Activated CD4-positive, alpha-beta T cell treated with anti-CD3 and anti-CD28 coated beads, Interleukin-2, amount 10 ng/mL, durations not matched to agents 24 days and 14 days (primary cell): ENCODE measurements around the gene RALGAPA2. TPM values are rescaled to one million over a fixed set of nuclear protein-coding genes. Genes with fewer than 3 reads are reported as not detected.

Source experiments
- DNase-seq: peaks from one replicate; pipeline ENCODE4 v3.0.0; 2022
- H3K27ac Mint-ChIP-seq: one replicate; pipeline ENCODE4 v1.8.0; 2022; ENCODE audit warnings: mild to moderate bottlenecking, mixed read lengths
- H3K27me3 Mint-ChIP-seq: one replicate; pipeline ENCODE4 v1.8.0; 2022; ENCODE audit warnings: mixed read lengths
- H3K36me3 Mint-ChIP-seq: one replicate; pipeline ENCODE4 v1.8.0; 2022; ENCODE audit warnings: low read depth, mild to moderate bottlenecking, mixed read lengths
- H3K4me1 Mint-ChIP-seq: one replicate; pipeline ENCODE4 v1.8.0; 2021; ENCODE audit warnings: mixed read lengths
- H3K4me3 Mint-ChIP-seq: one replicate; pipeline ENCODE4 v1.8.0; 2022; ENCODE audit warnings: mild to moderate bottlenecking, moderate library complexity, mixed read lengths
- H3K9me3 Mint-ChIP-seq: one replicate; pipeline ENCODE4 v1.8.0; 2021; ENCODE audit warnings: mixed read lengths
- intact Hi-C: fragments of 100-400 bp; cut with micrococcal nuclease; formaldehyde crosslinking; loops from one replicate; pipeline ENCODE4 v1.15.1; 2023
- total RNA-seq: library from RNA; stranded (reverse); gene quantifications from 2 replicates; pipeline ENCODE4 v1.2.3, GENCODE V29; 2022

The RALGAPA2 gene
- total RNA-seq, 1 donor from 2014 or later = 18.7 TPM

DNA sequence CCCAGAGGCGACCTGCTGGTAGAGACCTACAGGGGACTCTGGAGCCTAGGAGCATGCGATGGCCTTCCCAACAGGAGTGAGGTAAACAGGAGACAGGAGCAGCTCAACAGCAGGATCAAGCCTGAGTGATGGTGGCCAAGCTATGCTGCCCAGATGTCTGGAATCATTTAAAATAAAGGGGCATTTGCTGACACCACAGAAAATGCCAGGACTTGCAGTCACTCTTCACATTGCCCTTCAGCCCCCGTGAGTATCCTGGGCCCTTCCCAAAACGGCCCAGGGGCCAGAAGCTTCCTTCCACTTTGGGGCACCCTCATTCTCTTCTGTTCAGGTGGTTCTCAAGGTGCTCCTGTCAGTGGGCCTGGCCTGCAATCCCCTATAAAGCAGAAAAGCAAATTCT lies 321.3 kb downstream of the RALGAPA2 start:
- no peaks in the 10 kb centered on the region for H3K9me3 Mint-ChIP-seq
- H3K4me1 Mint-ChIP-seq = no peaks in the 10 kb centered on the region
- H3K27ac Mint-ChIP-seq = no peak overlapping the region
- no peaks in the 10 kb centered on the region for H3K27me3 Mint-ChIP-seq
- no peak overlapping the region for H3K4me3 Mint-ChIP-seq
- peaks cover 2% of the 10 kb centered on the region for H3K36me3 Mint-ChIP-seq
- intact Hi-C loops = no loop called here
- DNase-seq = no peak

DNA sequence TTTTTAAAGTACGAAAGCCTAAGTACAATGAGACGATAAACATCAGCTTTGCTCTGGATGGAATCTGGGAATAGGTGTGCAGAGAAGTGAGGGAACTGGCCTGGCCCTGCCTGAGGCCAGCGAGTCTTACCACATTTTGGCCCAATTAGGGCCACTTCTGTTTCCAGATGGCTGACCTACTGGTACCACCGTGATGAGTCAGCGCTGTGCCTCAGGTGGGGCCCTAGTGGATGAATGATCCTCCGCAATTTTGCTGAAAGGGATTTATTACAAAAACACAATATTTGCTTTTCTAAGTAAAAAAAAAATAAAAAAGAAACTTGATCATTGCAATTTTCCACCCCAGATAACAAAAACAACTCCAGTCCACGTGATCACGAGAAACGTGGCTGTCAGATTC lies 322.1 kb downstream of the RALGAPA2 start:
- H3K27ac Mint-ChIP-seq = no peak overlapping the region
- DNase-seq = no peak
- H3K27me3 Mint-ChIP-seq = no peaks in the 10 kb centered on the region
- no peaks in the 10 kb centered on the region for H3K4me1 Mint-ChIP-seq
- no peaks in the 10 kb centered on the region for H3K9me3 Mint-ChIP-seq
- H3K36me3 Mint-ChIP-seq = peaks cover 2% of the 10 kb centered on the region
- intact Hi-C loops = no loop called here
- no peak overlapping the region for H3K4me3 Mint-ChIP-seq

GRCh38 chr20:20386192-20386591 lies 326.3 kb downstream of the RALGAPA2 start:
- Mint-ChIP-seq H3K4me1 (no peaks in the 10 kb centered on the region), H3K27me3 (no peaks in the 10 kb centered on the region), H3K9me3 (no peaks in the 10 kb centered on the region), H3K36me3 (no peaks in the 10 kb centered on the region), H3K27ac (no peak overlapping the region), H3K4me3 (no peak overlapping the region)
- intact Hi-C loops = no loop called here
- no peak for DNase-seq

GRCh38 chr20:20375862-20376261 lies 336.6 kb downstream of the RALGAPA2 start:
- Mint-ChIP-seq H3K4me3 (no peak overlapping the region), H3K27me3 (peaks cover 54% of the 10 kb centered on the region), H3K4me1 (peaks cover 6% of the 10 kb centered on the region), H3K9me3 (peaks cover 2% of the 10 kb centered on the region), H3K36me3 (peaks cover 13% of the 10 kb centered on the region), H3K27ac (no peak overlapping the region)
- intact Hi-C loops = no loop called here
- no peak for DNase-seq

- H3K4me3 Mint-ChIP-seq = no peak overlapping the region
- H3K9me3 Mint-ChIP-seq = no peaks in the 10 kb centered on the region
- peaks cover 11% of the 10 kb centered on the region for H3K4me1 Mint-ChIP-seq
- DNase-seq = no peak
- H3K27ac Mint-ChIP-seq = no peak overlapping the region
- intact Hi-C loops = loop anchor here (5.0 kb wide), 1 partner anchor 39 kb away; no protein-coding TSS in a partner anchor
- peaks cover 19% of the 10 kb centered on the region for H3K36me3 Mint-ChIP-seq
- peaks cover 60% of the 10 kb centered on the region for H3K27me3 Mint-ChIP-seq
Observed at GRCh38 chr20:20373091-20373571, 339.3 kb downstream of the RALGAPA2 start.

DNA sequence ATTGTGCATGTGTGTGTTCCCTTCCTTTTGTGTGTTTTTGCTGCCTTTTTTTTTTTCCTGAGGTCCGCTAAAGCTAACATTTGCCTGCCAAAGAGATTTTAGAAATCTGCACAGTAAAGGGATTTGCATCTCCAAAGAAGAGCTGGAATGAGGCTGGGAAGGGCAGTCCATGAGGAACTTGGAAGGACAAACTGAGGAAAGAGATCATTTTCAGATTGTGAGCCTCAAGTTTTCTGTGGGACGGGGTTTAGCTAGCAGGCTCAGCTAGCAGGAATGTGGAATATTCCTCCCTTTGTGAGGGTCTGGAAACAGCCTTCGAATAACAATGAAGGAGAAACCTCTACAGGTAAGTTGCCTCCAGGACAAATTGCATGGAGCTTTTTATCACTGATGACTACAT lies 340.8 kb downstream of the RALGAPA2 start:
- DNase-seq = no peak
- Mint-ChIP-seq H3K4me1 (peaks cover 13% of the 10 kb centered on the region), H3K9me3 (peaks cover 3% of the 10 kb centered on the region), H3K27me3 (peaks cover 58% of the 10 kb centered on the region), H3K27ac (peak overlapping the region; percentile 24), H3K36me3 (peaks cover 21% of the 10 kb centered on the region), H3K4me3 (peak overlapping the region; percentile 83)
- intact Hi-C loops = loop anchor here (2.0 to 5.0 kb wide), 2 partner anchors 41 to 81 kb away; no protein-coding TSS in a partner anchor

GRCh38 chr20:20371083-20371482 lies 341.4 kb downstream of the RALGAPA2 start:
- Mint-ChIP-seq H3K4me1 (peaks cover 13% of the 10 kb centered on the region), H3K4me3 (peak overlapping the region; percentile 83)

DNA sequence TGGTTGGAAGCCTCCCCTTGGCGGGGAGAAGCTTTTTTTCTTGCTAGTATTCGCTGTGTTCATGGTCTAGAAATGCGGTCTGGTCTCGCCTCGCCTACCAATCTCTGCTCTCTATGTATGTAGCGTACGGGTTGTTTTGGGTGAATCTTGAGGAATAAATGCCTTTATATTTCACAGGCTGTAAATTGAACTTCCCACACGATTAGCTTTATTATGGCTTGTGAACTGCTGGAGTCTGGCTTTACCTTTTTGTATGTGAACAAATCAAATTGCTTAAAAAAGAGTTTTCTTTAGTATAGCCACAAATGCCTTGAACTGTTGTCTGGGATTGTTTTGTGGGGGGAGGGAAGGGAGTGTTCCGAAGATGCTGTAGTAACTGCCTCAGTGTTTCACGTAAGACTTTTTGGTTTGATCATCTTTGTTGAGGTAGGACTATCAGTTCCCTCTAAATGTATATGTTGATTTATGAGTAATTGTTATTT lies 342.3 kb downstream of the RALGAPA2 start:
- H3K4me3 Mint-ChIP-seq = peak overlapping the region; percentile 83
- intact Hi-C loops = loop anchor here (2.0 to 5.0 kb wide), 2 partner anchors 42 to 83 kb away; no protein-coding TSS in a partner anchor

More at GRCh38 chr20:20371083-20371482, 341.4 kb downstream of the RALGAPA2 start:
- H3K36me3 Mint-ChIP-seq = peaks cover 21% of the 10 kb centered on the region
- no peak for DNase-seq
- peaks cover 3% of the 10 kb centered on the region for H3K9me3 Mint-ChIP-seq
- intact Hi-C loops = loop anchor here (2.0 to 5.0 kb wide), 2 partner anchors 41 to 82 kb away; no protein-coding TSS in a partner anchor
- peaks cover 60% of the 10 kb centered on the region for H3K27me3 Mint-ChIP-seq
- peak overlapping the region; percentile 60 for H3K27ac Mint-ChIP-seq

DNA sequence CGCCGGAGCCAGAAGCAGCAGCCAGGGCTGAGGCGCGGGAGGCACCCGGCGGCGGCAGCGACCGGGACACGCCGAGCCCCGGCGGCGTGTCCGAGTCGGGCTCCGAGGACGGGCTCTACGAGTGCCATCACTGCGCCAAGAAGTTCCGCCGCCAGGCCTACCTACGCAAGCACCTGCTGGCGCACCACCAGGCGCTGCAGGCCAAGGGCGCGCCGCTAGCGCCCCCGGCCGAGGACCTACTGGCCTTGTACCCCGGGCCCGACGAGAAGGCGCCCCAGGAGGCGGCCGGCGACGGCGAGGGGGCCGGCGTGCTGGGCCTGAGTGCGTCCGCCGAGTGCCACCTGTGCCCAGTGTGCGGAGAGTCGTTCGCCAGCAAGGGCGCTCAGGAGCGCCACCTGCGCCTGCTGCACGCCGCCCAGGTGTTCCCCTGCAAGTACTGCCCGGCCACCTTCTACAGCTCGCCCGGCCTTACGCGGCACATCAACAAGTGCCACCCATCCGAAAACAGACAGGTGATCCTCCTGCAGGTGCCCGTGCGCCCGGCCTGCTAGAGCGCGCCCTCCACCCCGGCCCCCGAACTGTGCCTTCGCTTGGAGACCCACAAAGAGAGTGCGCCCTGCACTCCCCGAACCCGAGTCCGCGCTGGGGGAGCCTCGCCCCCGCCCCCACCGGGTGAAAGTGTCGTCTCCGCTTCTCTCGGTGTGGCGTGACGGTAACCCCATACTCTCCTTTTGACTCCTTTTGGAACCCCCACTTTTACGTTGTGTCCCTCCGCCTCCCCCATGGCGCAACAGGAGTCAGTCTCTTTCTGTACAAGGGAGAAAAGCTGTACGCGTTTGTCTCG lies 343.0 kb downstream of the RALGAPA2 start:
- H3K27me3 Mint-ChIP-seq = peaks cover 56% of the 10 kb centered on the region
- peaks cover 3% of the 10 kb centered on the region for H3K9me3 Mint-ChIP-seq
- peak; percentile 62 for DNase-seq
- H3K4me3 Mint-ChIP-seq = peak overlapping the region; percentile 83
- H3K27ac Mint-ChIP-seq = peak overlapping the region; percentile 83
- H3K36me3 Mint-ChIP-seq = peaks cover 25% of the 10 kb centered on the region
- peaks cover 19% of the 10 kb centered on the region for H3K4me1 Mint-ChIP-seq
- intact Hi-C loops = loop anchor here (2.0 to 10.0 kb wide), 5 partner anchors 43 to 1335 kb away; partner anchors contain the start of genes NKX2-4, PAX1 and RALGAPA2

More for the DNA sequence above, 342.3 kb downstream of the RALGAPA2 start:
- peaks cover 3% of the 10 kb centered on the region for H3K9me3 Mint-ChIP-seq
- peak overlapping the region; percentile 83 for H3K27ac Mint-ChIP-seq
- peaks cover 19% of the 10 kb centered on the region for H3K4me1 Mint-ChIP-seq
- H3K36me3 Mint-ChIP-seq = peaks cover 25% of the 10 kb centered on the region
- DNase-seq = no peak
- peaks cover 59% of the 10 kb centered on the region for H3K27me3 Mint-ChIP-seq

- Mint-ChIP-seq H3K36me3 (peaks cover 25% of the 10 kb centered on the region), H3K4me1 (peaks cover 21% of the 10 kb centered on the region), H3K4me3 (peak overlapping the region; percentile 28), H3K27me3 (peaks cover 55% of the 10 kb centered on the region), H3K9me3 (peaks cover 3% of the 10 kb centered on the region), H3K27ac (no peak overlapping the region)
- peak; percentile 63 for DNase-seq
- intact Hi-C loops = loop anchor here (1.0 to 10.0 kb wide), 4 partner anchors 123 to 1336 kb away; partner anchors contain the start of genes NKX2-4, PAX1 and RALGAPA2
Observed at GRCh38 chr20:20368418-20369249, 343.8 kb downstream of the RALGAPA2 start.

DNA sequence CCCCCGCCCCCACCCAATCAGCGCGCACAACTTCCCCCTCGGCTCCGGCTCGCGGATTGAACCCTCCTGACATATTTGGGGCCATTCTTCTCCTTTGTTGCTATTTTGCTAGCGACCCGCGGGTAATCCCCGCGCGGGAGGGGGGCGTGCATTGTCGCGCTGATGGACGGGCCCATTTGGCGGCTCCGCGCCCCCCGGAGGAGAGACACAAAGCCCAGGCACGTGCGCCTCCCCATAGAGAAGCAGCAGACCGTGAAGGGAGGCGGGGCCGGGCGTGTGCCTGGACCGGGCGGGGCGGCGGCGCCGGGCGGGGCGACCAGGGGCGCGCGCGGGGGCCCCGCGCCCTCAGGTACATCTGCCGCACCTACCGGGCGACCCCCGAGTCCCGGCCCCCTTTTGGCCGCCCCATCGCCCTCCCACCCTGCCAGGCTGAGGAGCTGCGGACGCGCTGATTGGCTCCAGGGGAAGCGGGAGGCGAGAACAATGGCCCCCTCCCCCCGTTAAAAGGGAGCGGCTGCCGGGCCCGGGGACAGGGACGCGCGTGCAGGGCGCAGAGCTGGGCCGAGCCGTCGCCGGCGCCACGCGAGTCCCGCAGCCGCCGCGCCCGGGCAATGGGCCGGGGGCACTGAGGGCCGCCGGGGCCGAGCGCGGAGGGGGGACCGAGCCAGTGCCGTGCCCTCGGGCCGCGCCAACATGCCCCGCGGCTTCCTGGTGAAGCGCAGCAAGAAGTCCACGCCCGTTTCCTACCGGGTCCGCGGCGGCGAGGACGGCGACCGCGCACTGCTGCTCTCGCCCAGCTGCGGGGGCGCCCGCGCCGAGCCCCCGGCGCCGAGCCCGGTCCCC lies 344.6 kb downstream of the RALGAPA2 start, which contains the start of gene INSM1:
Gene INSM1, plus strand, starts transcription at position 530 of the 843 bp plus-strand sequence. Its CDS starts 164 bp downstream, at position 694.
- peak within 1 kb of the TSS; percentile 95 for H3K27ac Mint-ChIP-seq
- peaks cover 27% of the 10 kb centered on the region for H3K4me1 Mint-ChIP-seq
- peaks cover 56% of the 10 kb centered on the region for H3K27me3 Mint-ChIP-seq
- peaks cover 3% of the 10 kb centered on the region for H3K9me3 Mint-ChIP-seq
- peaks cover 25% of the 10 kb centered on the region for H3K36me3 Mint-ChIP-seq
- intact Hi-C loops = loop anchor here (1.0 to 10.0 kb wide), 4 partner anchors 124 to 1337 kb away; partner anchors contain the start of genes NKX2-4, PAX1 and RALGAPA2
- H3K4me3 Mint-ChIP-seq = peak within 1 kb of the TSS; percentile 87
- DNase-seq = no peak

GRCh38 chr20:20366876-20367574 lies 345.4 kb downstream of the RALGAPA2 start:
- H3K4me1 Mint-ChIP-seq = peaks cover 31% of the 10 kb centered on the region
- intact Hi-C loops = loop anchor here (5.0 to 10.0 kb wide), 3 partner anchors 345 to 1338 kb away; partner anchors contain the start of genes NKX2-4, PAX1 and RALGAPA2
- DNase-seq = no peak
- H3K27me3 Mint-ChIP-seq = peaks cover 56% of the 10 kb centered on the region
- no peak overlapping the region for H3K27ac Mint-ChIP-seq
- H3K9me3 Mint-ChIP-seq = peaks cover 3% of the 10 kb centered on the region
- H3K4me3 Mint-ChIP-seq = peak overlapping the region; percentile 87
- peaks cover 23% of the 10 kb centered on the region for H3K36me3 Mint-ChIP-seq
